NCI-H1092 treated with DMSO at 0.1 percent for 48 hours (cell line): ENCODE measurements around the gene SFXN4.
"Not testable (repeated sequence)": the region's sequence is repeated elsewhere in the genome, so short reads cannot be mapped to it uniquely, and the experiment has no call there.

Experiments
- DNase-seq: peaks from one replicate; lab custom pipeline; 2025; lab: John Stamatoyannopoulos, UW

SFXN4 gene

GRCh38 chr10:119190353-119190752 is 24.8 kb upstream of the SFXN4 start:
- DNase-seq, result no peak

DNA sequence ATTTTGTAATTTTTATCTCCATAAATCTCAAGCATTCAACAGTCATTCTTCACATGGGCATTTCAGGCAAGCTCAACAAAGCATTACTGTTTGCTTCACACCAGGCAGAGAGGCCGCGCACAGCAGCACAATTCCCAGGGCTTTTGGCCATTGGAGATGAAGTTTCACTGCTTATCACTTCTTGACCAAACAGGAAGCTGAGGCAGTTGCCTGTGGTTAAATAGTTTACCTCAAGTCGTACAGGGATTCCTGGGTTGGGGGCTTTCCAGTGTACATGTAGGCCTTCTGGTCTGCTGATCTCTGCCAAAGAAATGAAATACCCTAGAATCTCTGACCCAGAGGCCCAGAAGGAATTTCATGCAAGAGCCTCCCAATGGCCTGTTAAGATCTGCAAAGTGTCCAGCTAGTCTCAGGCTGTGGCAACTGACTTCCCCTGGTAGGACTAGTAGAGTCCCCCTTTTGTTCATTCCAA is 24.3 kb upstream of the SFXN4 start:
- DNase-seq, result no peak

- DNase-seq, result no peak
Measured at GRCh38 chr10:119183664-119184412, 18.3 kb upstream of the SFXN4 start.

DNA sequence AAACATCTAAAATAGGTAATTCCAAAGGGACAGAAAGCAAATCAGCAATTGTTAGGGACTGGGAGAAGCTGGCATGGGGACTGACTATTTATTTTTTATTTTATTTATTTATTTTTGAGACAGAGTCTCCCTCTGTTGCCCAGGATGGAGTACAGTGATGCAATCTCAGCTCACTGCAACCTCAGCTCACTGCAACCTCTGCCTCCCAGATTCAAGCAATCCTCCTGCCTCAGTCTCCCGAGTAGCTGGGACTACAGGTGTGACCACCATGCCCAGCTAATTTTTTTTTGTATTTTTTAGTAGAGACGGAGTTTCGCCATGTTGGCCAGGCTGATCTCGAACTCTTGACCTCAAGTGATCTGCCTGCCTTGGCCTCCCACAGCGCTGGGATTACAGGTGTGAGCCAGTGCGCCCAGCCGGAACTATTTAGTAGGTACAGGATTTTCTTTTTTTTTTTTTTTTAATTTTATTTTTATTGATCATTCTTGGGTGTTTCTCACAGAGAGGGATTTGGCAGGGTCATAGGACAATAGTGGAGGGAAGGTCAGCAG is 15.4 kb upstream of the SFXN4 start:
- not testable (repeated sequence) for DNase-seq

DNA sequence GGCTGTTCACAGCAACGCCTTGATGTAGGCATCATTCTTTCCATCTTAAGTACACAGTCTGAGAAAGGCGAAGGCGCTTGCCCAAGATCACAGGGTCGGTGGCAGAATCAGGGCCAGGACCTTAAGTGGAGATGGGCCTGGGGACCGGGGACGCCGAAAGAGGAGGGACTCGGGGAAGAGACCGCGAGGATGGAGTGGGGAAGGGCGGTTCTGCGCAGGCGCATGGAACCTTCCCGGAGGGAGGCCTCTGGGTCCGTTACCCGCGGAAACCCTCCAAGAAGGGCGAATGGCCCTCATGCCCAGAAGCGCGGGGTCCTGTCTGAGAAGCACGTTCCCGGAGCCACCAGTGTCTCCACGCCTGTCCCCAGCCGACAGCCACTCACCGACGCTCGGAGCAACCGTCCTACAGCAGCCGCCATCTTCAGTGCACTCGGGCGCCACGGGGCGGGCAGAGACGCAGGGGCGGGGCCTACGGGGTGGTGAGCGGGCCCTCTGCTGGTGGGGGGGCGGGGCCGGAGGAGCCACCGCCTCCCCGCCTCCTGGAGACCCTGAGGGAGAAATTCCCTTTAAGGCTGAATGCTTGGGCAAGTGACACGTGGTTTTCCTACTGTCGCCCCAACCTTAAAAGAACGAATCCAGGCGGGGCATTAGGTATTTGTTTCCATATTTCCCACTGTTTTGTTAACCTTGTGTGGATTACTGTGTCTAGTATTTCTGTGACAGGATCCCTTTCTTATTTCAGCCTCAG is 13.0 kb upstream of the SFXN4 start, which contains the start of gene PRDX3:
Gene PRDX3, minus strand, starts transcription at position 441 of the 748 bp plus-strand sequence. Its CDS starts 22 bp downstream, at position 419.
- peak; percentile 90 for DNase-seq

DNA sequence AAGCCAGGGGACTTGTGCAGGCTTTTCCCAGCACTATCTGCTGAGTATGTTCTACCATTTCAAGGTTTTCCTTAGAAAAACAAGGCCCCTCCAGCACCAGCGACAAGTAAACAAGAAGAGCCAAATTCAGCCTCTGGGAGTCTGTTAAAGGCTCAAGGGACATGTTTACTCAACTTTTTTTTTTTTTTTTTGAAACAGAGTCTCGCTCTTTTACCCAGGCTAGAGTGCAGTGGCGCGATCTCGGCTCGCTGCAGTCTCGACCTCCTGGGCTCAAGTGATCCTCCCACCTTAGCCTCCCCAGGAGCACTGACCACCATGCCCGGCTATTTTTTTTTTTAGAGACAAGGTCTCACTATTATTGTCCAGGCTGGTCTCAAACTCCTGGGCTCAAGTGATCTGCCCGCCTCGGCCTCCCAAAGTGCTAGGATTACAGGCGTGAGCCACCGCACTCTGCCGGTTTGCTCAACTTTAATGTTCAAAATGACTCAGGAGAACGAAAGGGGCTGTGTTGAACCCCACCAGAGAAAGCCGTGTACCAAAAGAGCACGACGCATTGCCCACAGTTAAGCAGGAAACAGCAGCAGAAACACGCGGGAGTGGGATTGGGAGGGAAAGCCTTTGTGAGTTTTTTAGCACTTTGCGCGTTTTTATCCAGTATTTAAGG is 12.3 kb upstream of the SFXN4 start:
- no peak for DNase-seq

GRCh38 chr10:119176166-119176565 is 10.7 kb upstream of the SFXN4 start:
- DNase-seq, result no peak

- no peak for DNase-seq
Measured at GRCh38 chr10:119174109-119174508, 8.6 kb upstream of the SFXN4 start.

DNA sequence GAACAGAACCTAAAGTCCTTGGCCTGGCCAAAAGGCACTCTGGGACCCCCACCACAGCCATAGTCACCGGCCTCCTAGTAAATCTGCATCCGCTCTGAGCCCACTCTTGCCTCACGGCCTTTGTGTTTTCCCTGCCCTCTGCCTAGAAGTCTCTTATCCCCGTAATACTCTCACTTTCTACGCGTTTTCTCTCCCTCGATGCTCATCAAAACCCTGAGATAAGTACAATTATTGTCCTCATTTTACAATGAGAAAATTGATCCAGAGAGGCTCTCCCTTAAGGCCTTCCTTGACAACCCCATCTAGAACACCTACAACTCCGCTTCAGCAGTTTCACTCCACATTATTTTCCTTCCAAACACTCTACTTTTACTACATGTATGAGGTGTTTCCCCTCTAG is 1.5 kb upstream of the SFXN4 start:
- DNase-seq, result no peak

- DNase-seq, result no peak
Measured at GRCh38 chr10:119166564-119166963, 1.1 kb upstream of the SFXN4 start.

- DNase-seq, result no peak
Measured at GRCh38 chr10:119166118-119166500, 595 bp upstream of the SFXN4 start.

DNA sequence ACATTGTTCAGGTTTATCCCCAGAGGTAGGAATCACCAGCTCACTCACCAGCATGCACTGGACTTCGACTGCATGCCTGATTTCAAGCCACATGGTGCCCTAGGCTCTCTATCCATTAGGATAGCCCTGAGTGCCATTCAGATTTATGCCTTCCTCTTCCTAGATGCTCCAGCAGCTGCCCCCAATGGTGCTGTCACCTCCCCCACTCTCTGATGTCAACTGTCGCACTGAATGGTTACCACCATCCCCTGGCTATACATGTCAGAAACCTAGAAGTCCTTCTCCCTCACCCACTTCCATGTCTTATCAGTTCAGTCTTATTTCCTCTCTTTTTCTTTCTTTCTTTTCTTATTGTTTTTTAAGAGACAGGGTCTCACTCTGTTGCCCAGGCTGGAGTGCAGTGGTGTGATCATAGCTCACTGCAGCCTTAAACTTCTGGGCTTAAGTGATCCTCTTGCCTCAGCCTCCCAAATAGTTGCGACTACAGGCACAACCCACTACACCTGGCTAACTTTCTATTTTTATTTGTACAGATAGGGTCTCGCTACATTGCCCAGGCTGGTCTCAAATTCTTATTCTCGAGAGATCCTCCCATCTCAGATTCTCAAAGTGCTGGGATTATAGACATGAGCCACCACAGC is 2.9 kb downstream of the SFXN4 start:
- no peak for DNase-seq

- DNase-seq, result no peak
Measured at GRCh38 chr10:119161680-119162451, 3.6 kb downstream of the SFXN4 start.

GRCh38 chr10:119159332-119159731 is 6.2 kb downstream of the SFXN4 start:
- no peak for DNase-seq

DNA sequence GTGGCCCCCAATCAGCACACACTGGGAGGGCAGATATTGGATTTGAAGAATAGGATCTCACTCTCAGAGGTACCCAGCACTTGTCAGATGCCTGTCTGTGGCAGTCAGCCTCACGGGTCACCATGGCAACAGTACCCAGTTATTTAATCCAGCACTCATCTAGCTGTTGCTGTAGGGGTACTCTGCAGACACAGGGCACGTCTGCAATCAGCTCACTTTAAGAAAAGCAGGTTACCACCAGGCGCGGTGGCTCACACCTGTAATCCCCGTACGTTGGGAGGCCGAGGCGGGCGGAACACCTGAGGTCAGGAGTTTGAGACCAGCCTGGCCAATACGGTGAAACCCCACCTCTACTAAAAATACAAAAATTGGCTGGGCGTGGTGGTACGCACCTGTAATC is 11.9 kb downstream of the SFXN4 start:
- no peak for DNase-seq

- no peak for DNase-seq
Measured at GRCh38 chr10:119153041-119153440, 12.5 kb downstream of the SFXN4 start.

GRCh38 chr10:119151601-119152000 is 13.9 kb downstream of the SFXN4 start:
- DNase-seq, result not testable (repeated sequence)

DNA sequence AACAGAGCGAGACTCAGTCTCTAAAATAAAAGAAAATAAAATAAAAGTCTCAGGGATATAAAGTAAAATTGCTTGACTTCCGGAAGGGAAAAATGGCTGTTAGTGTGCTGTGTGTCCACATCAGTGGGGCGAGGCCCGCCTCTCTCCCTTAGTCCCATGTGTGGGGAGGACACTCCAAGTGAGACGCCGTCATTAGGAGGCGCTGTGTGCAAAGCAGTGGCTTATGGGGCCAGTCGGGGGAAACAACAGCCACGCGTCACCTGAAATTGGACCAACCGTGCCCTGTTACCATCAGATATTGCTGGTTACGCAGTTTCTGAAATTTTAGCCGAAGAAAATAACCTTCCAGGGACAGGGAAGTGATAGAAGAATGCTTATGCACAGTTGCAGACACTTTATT is 15.8 kb downstream of the SFXN4 start:
- DNase-seq, result no peak

GRCh38 chr10:119149157-119149556 is 16.4 kb downstream of the SFXN4 start:
- DNase-seq, result no peak

- no peak for DNase-seq
Measured at GRCh38 chr10:119143657-119144056, 21.9 kb downstream of the SFXN4 start.

DNA sequence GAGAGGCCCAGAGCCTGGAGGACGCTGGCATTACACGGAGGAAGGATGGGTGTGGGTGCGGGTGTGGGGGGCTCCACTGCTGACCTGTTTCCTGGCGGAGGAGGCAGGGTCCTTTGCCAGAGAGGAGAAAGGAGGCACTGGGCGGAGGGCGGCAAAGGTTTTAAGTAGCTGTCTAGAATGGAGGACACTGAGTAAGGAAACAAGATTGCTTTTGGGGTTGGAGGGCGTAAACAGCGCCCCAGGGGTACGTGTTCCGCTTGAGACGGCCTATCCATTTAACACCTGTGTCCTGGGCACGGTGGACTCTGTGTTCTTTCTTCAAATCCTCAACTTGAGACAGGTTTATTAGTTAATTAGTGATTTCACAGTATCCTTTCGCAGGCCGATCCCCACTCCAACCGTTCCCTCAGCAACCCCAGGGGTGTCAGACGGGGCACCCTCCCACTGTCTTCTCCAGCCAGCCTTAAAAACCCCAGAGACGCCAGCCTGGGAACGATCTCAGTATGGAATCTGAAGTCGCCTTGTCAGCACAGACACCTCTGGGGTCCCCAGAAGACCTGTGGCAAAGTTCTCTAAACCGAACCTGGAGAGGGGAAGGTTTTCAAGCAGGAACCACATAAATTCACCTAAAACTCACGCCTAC is 24.8 kb downstream of the SFXN4 start:
- no peak for DNase-seq
